GM23248 (cell line): ENCODE results near the gene PRR23C. TPM values are rescaled to one million over a fixed set of nuclear protein-coding genes. Genes with fewer than 3 reads are reported as not detected.

Experiments
- DNase-seq: peaks from one replicate; pipeline ENCODE4 v3.0.0-alpha.2; 2015
- H2AFZ ChIP-seq: fragments of 200-600 bp; sonication (generic); 2 replicates; pipeline ENCODE4 v1.6.1; 2016; ENCODE audit warnings: antibody characterized with exemption
- H3F3A ChIP-seq: fragments of 200-600 bp; sonication (generic); 2 replicates; pipeline ENCODE4 v1.6.1; 2016; ENCODE audit warnings: mild to moderate bottlenecking, antibody characterized with exemption, mixed run types; ENCODE audit not compliant: insufficient read depth
- H3K27ac ChIP-seq: fragments of 200-600 bp; sonication (generic); 2 replicates; pipeline ENCODE4 v1.5.1; 2016; ENCODE audit warnings: mild to moderate bottlenecking
- H3K27me3 ChIP-seq: fragments of 200-600 bp; sonication (generic); replicated peaks from 2 replicates; pipeline ENCODE4 v1.6.1; 2016; ENCODE audit warnings: mild to moderate bottlenecking; ENCODE audit not compliant: insufficient read depth
- H3K36me3 ChIP-seq: fragments of 200-600 bp; sonication (generic); 2 replicates; pipeline ENCODE4 v1.6.1; 2016; ENCODE audit warnings: low read depth, mild to moderate bottlenecking
- H3K4me1 ChIP-seq: fragments of 200-600 bp; sonication (generic); 2 replicates; pipeline ENCODE4 v1.6.1; 2016; ENCODE audit warnings: mild to moderate bottlenecking; ENCODE audit not compliant: insufficient read depth
- H3K4me2 ChIP-seq: fragments of 200-600 bp; sonication (generic); one replicate; pipeline ENCODE4 v1.6.1; 2016; ENCODE audit warnings: mild to moderate bottlenecking; ENCODE audit not compliant: unreplicated experiment
- H3K4me3 ChIP-seq: fragments of 200-600 bp; sonication (generic); 2 replicates; pipeline ENCODE4 v1.5.1; 2016; ENCODE audit warnings: mild to moderate bottlenecking
- H3K79me2 ChIP-seq: fragments of 200-600 bp; sonication (generic); 2 replicates; pipeline ENCODE4 v1.6.1; 2016; ENCODE audit warnings: mild to moderate bottlenecking; ENCODE audit not compliant: insufficient read depth
- H3K9ac ChIP-seq: fragments of 200-600 bp; sonication (generic); 2 replicates; pipeline ENCODE4 v1.6.1; 2016; ENCODE audit warnings: mild to moderate bottlenecking
- H3K9me2 ChIP-seq: fragments of 200-600 bp; sonication (generic); 2 replicates; pipeline ENCODE4 v1.6.1; 2016; ENCODE audit warnings: mixed run types, mild to moderate bottlenecking, moderate library complexity; ENCODE audit not compliant: insufficient read depth
- H3K9me3 ChIP-seq: fragments of 200-600 bp; sonication (generic); one replicate; pipeline ENCODE4 v1.6.1; 2017; ENCODE audit warnings: low read depth
- H4K20me1 ChIP-seq: fragments of 200-600 bp; sonication (generic); 2 replicates; pipeline ENCODE4 v1.6.0; 2016; ENCODE audit not compliant: insufficient read depth
- EZH2 ChIP-seq: fragments of 200-600 bp; sonication (generic); IDR thresholded peaks from 2 replicates; pipeline ENCODE4 v1.6.1; 2018; ENCODE audit warnings: antibody characterized with exemption, mild to moderate bottlenecking; ENCODE audit not compliant: insufficient read depth, poor library complexity, severe bottlenecking
- EZH2phosphoT487 ChIP-seq: fragments of 200-600 bp; sonication (generic); IDR thresholded peaks from 2 replicates; pipeline ENCODE4 v1.6.1; 2018; ENCODE audit warnings: antibody characterized with exemption, moderate library complexity, mild to moderate bottlenecking, low read depth; ENCODE audit not compliant: insufficient read depth
- WGBS, 2 experiments: methylation state at CpG; one replicate each; pipeline ENCODE4 v1.1.6; 2015 to 2017; ENCODE audit warnings: low lambda C conversion rate in 2 of 2, low coverage in 1 of 2; ENCODE audit errors: missing lambda C conversion rate in 2 of 2; 5-methylcytosine and 5-hydroxymethylcytosine counted together
- in situ Hi-C: fragments of 300-500 bp; cut with MboI; formaldehyde crosslinking; loops from 2 replicates; pipeline ENCODE4 v1.15.0; 2020
- polyA plus RNA-seq: library from polyadenylated mRNA; unstranded; fragments of >200 nt; fragmentation: Nextera tagmentation; extraction: Ambion mirVana; gene quantifications from 2 replicates; pipeline ENCODE4 v1.2.1, GENCODE V29; 2016
- total RNA-seq: library from RNA; depleted of rRNA; stranded (reverse); fragments of >200 nt; shearing (Covaris generic); gene quantifications from 2 replicates; pipeline ENCODE4 v1.2.3, GENCODE V29; 2014

The PRR23C gene
- total and polyA plus RNA-seq, 2 experiments from 2014 or later, result not detected

- Histone ChIP-seq H3K9me3 (no peaks in the 10 kb centered on the region), H3K4me1 (no peaks in the 10 kb centered on the region), H3K4me3 (no peak overlapping the region), H3K9me2 (no peaks in the 10 kb centered on the region), H3K79me2 (no peaks in the 10 kb centered on the region), H2AFZ (no peak overlapping the region), H3K36me3 (no peaks in the 10 kb centered on the region), H3K27ac (no peak overlapping the region), H3K27me3 (no peaks in the 10 kb centered on the region), H3K9ac (no peak overlapping the region), H4K20me1 (no peaks in the 10 kb centered on the region), H3F3A (no peaks in the 10 kb centered on the region), H3K4me2 (no peak overlapping the region)
- no peak for DNase-seq
- TF ChIP-seq EZH2 (no peak), EZH2phosphoT487 (no peak)
- in situ Hi-C loops, result no loop called here
- 68 to 73% methylated on average over 2 of the region's 2 CpGs for WGBS, 2 experiments
Observed at GRCh38 chr3:139024968-139025367, 19.7 kb downstream of the PRR23C start.

- Histone ChIP-seq H3K9me3 (no peaks in the 10 kb centered on the region), H3K27ac (no peak within 1 kb of the TSS), H3K79me2 (no peaks in the 10 kb centered on the region), H3K4me1 (no peaks in the 10 kb centered on the region), H3F3A (no peaks in the 10 kb centered on the region), H2AFZ (no peak within 1 kb of the TSS), H3K4me2 (no peak within 1 kb of the TSS), H3K9me2 (no peaks in the 10 kb centered on the region), H3K36me3 (no peaks in the 10 kb centered on the region), H4K20me1 (no peaks in the 10 kb centered on the region), H3K9ac (no peak within 1 kb of the TSS), H3K4me3 (no peak within 1 kb of the TSS), H3K27me3 (no peaks in the 10 kb centered on the region)
- peak; percentile 8 for DNase-seq
- 62 to 69% methylated on average over 14 to 19 of the region's 19 CpGs for WGBS, 2 experiments
- in situ Hi-C loops, result no loop called here
- TF ChIP-seq EZH2, result no peak
- no peak for TF ChIP-seq EZH2phosphoT487
Observed at GRCh38 chr3:139020868-139021234, 23.8 kb downstream of the PRR23C start, which contains the start of gene PRR23B. Gene PRR23B, minus strand, starts transcription at chr3:139020926. Its CDS starts 265 bp downstream, at chr3:139020661.

DNA sequence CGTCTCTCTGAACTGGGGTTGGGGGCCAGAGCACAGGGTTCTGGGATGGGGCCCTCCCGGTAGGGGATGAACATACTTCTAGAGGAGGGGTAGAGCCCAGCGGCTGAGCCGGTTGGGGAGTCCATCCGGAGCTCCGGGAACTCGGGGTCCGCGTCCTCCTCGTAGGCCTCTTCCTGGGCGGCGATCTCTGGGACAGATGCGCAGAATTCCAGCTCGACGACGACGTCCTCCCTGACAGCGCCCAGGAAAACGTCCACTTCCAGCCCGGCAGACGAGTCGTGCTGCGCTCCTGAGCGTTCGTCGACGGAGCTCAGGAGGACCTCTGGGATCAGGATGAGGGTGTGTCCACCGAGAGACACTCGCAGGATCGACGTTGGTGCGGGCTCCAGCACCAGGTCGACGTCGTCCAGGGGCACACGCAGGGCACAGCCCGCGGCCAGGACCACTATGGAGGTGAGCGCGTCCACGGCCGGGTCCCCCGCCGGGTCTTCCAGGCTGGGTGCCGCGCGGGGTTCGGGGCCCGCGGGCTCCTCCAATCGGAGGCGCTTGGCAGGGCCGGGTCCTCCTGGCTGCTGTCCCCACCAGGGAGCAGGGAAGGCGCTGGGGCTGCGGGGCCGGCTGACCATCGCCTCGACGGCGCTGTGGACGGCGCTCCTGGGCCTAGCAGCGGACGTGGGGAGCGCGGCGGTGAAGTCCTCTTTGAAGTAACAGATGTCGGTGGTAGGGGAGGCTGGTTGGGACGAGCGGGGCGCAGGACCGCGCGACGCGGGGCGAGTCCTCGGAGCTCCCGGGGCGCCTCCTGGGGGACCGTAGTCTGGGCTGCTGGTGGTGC is 24.4 kb downstream of the PRR23C start:
- Histone ChIP-seq H3K27me3 (no peaks in the 10 kb centered on the region), H3K36me3 (no peaks in the 10 kb centered on the region), H4K20me1 (no peaks in the 10 kb centered on the region), H3K9me2 (no peaks in the 10 kb centered on the region), H2AFZ (no peak overlapping the region), H3K9ac (no peak overlapping the region), H3K4me1 (no peaks in the 10 kb centered on the region), H3K27ac (no peak overlapping the region), H3K4me2 (no peak overlapping the region), H3K9me3 (no peaks in the 10 kb centered on the region), H3F3A (no peaks in the 10 kb centered on the region), H3K79me2 (no peaks in the 10 kb centered on the region), H3K4me3 (no peak overlapping the region)
- TF ChIP-seq EZH2, result no peak
- no peak for TF ChIP-seq EZH2phosphoT487
- DNase-seq, result no peak
- in situ Hi-C loops, result no loop called here
- WGBS, 2 experiments, result 70 to 72% methylated on average over 33 to 81 of the region's 81 CpGs

DNA sequence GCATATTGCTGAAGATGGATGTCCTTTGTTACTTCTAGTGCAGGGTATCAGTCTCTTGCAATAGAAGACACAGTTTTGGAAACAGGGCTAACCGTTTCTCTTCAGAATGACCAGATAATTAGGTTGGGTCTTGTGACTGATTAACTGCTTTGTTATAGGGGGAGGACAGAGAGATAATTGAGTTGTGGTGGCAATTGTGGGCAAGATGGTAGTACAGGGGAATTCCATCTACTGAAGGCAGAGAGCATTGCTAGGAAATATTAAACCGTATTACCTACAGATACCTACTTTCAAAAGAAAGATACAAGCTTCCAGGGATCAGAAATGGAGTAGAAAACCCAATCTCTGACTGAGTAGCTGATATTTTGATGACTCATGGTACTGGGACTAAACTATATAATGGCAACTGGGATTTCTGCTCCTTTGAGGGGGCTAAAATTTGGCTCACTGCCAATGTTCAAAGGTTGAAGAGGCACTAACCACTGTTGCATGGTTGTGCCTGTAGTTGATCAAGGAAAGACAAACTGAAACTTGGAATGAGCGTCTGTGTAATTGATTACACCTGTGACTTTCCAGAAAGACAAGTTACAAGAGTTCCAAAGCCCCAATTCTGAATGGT is 28.2 kb downstream of the PRR23C start:
- WGBS, 2 experiments, result 20 to 21% methylated on average over 3 of the region's 3 CpGs

More for the DNA sequence above, 28.2 kb downstream of the PRR23C start:
- H3K4me2 ChIP-seq, result no peak overlapping the region
- H3K79me2 ChIP-seq, result no peaks in the 10 kb centered on the region
- TF ChIP-seq EZH2 (no peak), EZH2phosphoT487 (no peak)
- H3K9me3 ChIP-seq, result no peaks in the 10 kb centered on the region
- no peaks in the 10 kb centered on the region for H3K27me3 ChIP-seq
- H3K27ac ChIP-seq, result no peak overlapping the region
- H3K4me1 ChIP-seq, result no peaks in the 10 kb centered on the region
- peak; percentile 2 for DNase-seq
- H3K4me3 ChIP-seq, result no peak overlapping the region
- no peaks in the 10 kb centered on the region for H3K9me2 ChIP-seq
- no peaks in the 10 kb centered on the region for H4K20me1 ChIP-seq
- no peak overlapping the region for H3K9ac ChIP-seq
- H3K36me3 ChIP-seq, result no peaks in the 10 kb centered on the region
- no peaks in the 10 kb centered on the region for H3F3A ChIP-seq
- in situ Hi-C loops, result no loop called here
- H2AFZ ChIP-seq, result no peak overlapping the region
